GM10266 (cell line): ENCODE results near the gene PDZD7.

Source experiments
- DNase-seq: peaks from one replicate; pipeline ENCODE4 v3.0.0; 2012; ENCODE audit errors: extremely low spot score
- TF ChIP-seq, protein P1 (sequence below): IDR thresholded peaks from 2 replicates; pipeline ENCODE4 v1.5.1; 2012; ENCODE audit warnings: mild to moderate bottlenecking, low read depth; ENCODE audit not compliant: control insufficient read depth, insufficient read depth; ENCODE audit errors: missing control alignments

The PDZD7 gene

DNA sequence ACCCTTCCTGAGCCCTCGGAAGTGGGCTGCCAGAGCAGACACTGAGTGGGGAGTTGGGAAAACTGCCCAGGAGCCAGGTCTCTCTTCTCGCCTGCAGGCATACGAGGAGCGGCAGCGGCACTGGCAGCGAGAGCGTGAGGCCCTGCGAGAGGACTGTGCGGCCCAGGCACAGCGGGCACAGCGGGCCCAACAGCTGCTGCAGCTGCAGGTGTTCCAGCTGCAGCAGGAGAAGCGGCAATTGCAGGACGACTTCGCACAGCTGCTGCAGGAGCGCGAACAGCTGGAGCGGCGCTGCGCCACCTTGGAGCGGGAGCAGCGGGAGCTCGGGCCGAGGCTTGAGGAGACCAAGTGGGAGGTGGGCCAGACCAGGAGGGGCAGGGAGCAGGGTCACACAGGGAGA is 25.6 kb downstream of the PDZD7 start:
- DNase-seq: no peak
- TF ChIP-seq, protein P1, sequence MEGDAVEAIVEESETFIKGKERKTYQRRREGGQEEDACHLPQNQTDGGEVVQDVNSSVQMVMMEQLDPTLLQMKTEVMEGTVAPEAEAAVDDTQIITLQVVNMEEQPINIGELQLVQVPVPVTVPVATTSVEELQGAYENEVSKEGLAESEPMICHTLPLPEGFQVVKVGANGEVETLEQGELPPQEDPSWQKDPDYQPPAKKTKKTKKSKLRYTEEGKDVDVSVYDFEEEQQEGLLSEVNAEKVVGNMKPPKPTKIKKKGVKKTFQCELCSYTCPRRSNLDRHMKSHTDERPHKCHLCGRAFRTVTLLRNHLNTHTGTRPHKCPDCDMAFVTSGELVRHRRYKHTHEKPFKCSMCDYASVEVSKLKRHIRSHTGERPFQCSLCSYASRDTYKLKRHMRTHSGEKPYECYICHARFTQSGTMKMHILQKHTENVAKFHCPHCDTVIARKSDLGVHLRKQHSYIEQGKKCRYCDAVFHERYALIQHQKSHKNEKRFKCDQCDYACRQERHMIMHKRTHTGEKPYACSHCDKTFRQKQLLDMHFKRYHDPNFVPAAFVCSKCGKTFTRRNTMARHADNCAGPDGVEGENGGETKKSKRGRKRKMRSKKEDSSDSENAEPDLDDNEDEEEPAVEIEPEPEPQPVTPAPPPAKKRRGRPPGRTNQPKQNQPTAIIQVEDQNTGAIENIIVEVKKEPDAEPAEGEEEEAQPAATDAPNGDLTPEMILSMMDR: no peak

DNA sequence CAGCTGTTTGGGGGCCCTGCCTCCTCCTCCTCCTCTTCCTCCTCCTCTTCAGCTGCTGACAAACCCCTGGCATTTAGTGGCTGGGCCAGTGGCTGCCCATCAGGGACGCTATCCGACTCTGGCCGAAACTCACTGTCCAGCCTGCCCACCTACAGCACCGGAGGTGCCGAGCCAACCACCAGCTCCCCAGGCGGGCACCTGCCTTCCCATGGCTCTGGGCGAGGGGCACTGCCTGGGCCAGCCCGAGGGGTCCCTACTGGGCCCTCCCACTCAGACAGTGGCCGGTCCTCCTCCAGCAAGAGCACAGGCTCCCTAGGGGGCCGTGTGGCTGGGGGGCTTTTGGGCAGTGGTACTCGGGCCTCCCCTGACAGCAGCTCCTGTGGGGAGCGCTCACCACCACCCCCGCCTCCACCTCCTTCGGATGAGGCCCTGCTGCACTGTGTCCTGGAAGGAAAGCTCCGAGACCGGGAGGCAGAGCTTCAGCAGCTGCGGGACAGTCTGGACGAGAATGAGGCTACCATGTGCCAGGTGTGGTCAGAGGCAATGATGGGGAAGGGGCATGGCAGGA is 27.2 kb downstream of the PDZD7 start:
- DNase-seq: no peak
- TF ChIP-seq, protein P1: no peak

DNA sequence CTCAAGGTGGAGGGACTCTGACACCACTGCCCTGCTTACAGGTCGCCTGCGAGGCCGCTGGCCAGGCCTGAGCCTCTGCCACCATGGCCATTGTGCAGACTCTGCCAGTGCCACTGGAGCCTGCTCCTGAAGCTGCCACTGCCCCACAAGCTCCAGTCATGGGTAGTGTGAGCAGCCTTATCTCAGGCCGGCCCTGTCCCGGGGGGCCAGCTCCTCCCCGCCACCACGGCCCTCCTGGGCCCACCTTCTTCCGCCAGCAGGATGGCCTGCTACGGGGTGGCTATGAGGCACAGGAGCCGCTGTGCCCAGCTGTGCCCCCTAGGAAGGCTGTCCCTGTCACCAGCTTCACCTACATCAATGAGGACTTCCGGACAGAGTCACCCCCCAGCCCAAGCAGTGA is 28.5 kb downstream of the PDZD7 start:
- DNase-seq: no peak

DNA sequence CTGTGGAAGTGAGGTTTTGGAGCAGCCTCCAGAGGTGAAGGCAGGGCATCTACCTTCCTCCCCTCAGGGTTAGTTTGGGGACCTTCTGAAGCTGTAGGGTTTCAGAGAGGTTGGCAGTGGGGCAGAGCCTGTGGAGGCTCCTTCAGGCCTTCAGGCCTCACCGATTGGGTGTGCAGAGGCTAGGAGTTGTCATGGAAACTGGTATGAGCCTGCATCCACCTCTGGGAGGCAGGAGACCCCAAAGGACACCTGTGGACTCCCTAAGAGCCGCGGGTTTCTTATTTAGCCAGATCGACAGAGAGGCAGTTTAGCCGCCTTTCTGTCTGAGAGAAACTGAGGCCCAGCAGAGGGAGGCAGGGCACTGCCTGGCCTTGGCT is 29.3 kb downstream of the PDZD7 start:
- TF ChIP-seq, protein P1: no peak

More for the DNA sequence above, 28.5 kb downstream of the PDZD7 start:
- TF ChIP-seq, protein P1: no peak

DNA sequence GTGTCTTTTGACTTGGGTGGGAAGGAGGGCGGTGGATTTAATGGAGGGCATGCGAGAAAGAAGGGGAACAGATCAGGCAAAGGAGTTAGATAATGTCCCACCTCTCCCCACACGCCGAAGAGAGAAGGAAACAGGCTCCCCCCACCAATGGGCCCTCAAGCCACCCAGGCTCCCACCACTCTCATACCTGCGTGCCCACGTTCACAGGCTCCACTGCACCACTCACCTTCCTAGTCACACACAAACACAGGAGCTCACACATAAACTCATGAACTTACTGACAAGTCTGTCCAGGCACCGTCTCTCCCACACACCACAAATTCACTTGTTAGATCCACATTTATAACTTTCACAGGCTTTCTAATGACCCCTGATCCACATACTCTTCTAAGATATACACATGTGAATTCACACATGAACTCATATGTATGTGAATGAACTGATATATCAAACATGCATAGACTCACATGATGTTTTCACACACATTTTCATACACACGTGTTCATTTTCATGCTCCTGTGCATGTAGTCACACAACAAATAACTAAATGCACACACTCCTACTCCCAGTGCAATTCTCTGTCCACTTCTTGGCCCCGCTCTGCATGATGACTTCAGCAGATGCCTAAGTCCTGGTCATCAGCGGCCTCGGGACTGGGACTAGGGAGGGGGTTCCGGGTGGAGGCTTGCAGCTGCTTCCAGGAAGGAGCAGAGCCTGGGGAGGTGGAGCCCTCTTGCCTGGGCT is 29.8 kb downstream of the PDZD7 start:
- TF ChIP-seq, protein P1: no peak
- DNase-seq: no peak

More for the DNA sequence above, 29.3 kb downstream of the PDZD7 start:
- DNase-seq: no peak

DNA sequence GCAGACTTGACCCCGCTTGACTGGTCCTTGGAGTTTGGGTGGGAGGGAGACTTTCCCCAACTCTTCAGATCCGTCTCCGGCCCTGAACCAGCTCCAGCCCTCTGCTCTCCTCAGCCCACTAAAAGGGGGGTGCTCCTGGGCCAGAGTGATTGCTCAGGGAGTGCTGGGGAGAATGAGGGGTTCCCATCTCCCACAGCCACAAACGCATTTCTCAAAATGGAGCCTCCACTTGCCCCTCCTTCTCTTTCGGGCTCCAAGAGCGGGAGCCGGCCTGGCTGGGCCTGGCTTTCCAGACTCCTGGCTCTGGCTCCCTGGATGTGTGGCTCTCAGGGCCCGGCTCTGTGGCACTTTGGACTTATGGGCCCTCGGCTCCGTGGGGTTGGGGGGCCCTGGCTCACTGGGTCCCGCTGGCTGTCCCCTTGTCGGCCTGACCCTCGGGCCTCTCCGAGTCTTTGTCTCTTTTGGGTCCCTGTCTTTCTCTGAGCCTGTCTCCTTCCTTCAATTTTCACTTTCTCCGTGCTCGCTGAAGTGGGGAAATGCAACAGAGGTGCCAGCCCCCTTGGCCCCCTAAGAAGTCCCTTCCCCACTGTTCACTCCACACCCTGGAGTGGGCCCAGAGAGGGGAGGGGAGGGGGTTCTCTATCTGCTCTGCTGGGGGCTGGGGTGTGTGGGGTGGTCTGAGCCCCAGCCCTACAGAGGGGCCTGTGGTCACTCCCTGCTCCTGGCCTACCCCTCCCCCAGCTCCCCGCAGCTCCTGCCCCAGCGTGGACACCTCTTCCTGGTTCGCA is 30.6 kb downstream of the PDZD7 start:
- no peak for DNase-seq
- TF ChIP-seq, protein P1: no peak

DNA sequence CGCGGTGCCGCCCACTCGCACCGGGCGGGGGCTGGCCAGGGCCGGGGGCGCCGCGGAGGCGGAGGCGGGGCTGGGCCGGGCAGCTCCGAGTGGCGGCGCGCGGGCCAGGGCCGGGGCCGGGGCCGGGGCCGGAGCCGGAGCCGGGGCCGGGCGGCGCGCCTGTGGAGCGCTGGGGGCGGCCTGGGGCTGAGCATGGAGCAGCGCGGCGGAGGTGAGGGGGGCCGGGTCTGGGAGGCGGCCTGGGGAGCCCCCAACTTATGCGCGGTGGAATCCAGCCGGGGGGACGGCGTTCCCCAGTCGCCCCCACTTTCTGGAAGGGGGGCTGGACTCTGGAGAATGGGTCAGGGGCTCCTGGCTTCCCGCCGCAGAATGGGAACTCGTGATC is 31.2 kb downstream of the PDZD7 start, which contains the start of gene LZTS2:
TSS of gene LZTS2 (plus strand) at position 67 of the 385 bp plus-strand sequence. CDS start 2,731 bp downstream, outside the sequence.
- TF ChIP-seq, protein P1: no peak

More for the DNA sequence above, 31.2 kb downstream of the PDZD7 start, which contains the start of gene LZTS2:
- no peak for DNase-seq
